Measurements from ENCODE around the gene TCF3.
"Not testable (repeated sequence)": the region's sequence is repeated elsewhere in the genome, so short reads cannot be mapped to it uniquely, and the experiment has no call there.

TCF3 gene

GRCh38 chr19:1672769-1673644, 20.6 kb upstream of the TCF3 start:
- DNase-seq: no peak

GRCh38 chr19:1672038-1672768, 19.8 kb upstream of the TCF3 start:
- peak in 1 of 2 experiments; percentile 66 for DNase-seq

GRCh38 chr19:1671716-1672037, 19.3 kb upstream of the TCF3 start:
- DNase-seq: peak in 1 of 2 experiments; percentile 28

- not testable (repeated sequence) for DNase-seq
Measured at GRCh38 chr19:1670747-1671146, 18.3 kb upstream of the TCF3 start.

GRCh38 chr19:1668486-1669270, 16.3 kb upstream of the TCF3 start:
- DNase-seq: peak; percentile 23 to 56

- no peak for DNase-seq
Measured at GRCh38 chr19:1668048-1668485, 15.7 kb upstream of the TCF3 start.

- DNase-seq: peak in 1 of 2 experiments; percentile 56
Measured at GRCh38 chr19:1665565-1666047, 13.2 kb upstream of the TCF3 start.

GRCh38 chr19:1663852-1664251, 11.4 kb upstream of the TCF3 start:
- DNase-seq: no peak

GRCh38 chr19:1663227-1663626, 10.8 kb upstream of the TCF3 start:
- DNase-seq: not testable (repeated sequence)

- no peak for DNase-seq
Measured at GRCh38 chr19:1661995-1662394, 9.6 kb upstream of the TCF3 start.

GRCh38 chr19:1659084-1659427, 6.6 kb upstream of the TCF3 start:
- no peak for DNase-seq

GRCh38 chr19:1658150-1659083, 6.0 kb upstream of the TCF3 start:
- DNase-seq: no peak

GRCh38 chr19:1657746-1658145, 5.3 kb upstream of the TCF3 start:
- no peak for DNase-seq

GRCh38 chr19:1656988-1657536, 4.6 kb upstream of the TCF3 start:
- no peak for DNase-seq

GRCh38 chr19:1655987-1656608, 3.7 kb upstream of the TCF3 start:
- no peak for DNase-seq

GRCh38 chr19:1655131-1655981, 2.9 kb upstream of the TCF3 start:
- DNase-seq: no peak

GRCh38 chr19:1654178-1654792, 1.9 kb upstream of the TCF3 start:
- DNase-seq: no peak

- DNase-seq: no peak
Measured at GRCh38 chr19:1653300-1653628, 849 bp upstream of the TCF3 start.

- peak; percentile 37 to 58 for DNase-seq
Measured at GRCh38 chr19:1651568-1652291, 685 bp downstream of the TCF3 start.

Measured in NCI-H524 (cell line).